PC-9 (cell line): ENCODE data around the gene CXCL12.

Source experiments
- EZH2 ChIP-seq: fragments of 200-600 bp; sonication (generic); IDR thresholded peaks from 2 replicates; pipeline ENCODE4 v1.8.0; 2017; ENCODE audit warnings: antibody characterized with exemption, low read depth
- TF ChIP-seq, protein P1 (sequence below): fragments of 200-600 bp; sonication (generic); conservative IDR thresholded peaks from 2 replicates; pipeline ENCODE4 v1.6.1; 2017; ENCODE audit warnings: mixed run types, antibody characterized with exemption, mild to moderate bottlenecking, moderate library complexity

DNA sequence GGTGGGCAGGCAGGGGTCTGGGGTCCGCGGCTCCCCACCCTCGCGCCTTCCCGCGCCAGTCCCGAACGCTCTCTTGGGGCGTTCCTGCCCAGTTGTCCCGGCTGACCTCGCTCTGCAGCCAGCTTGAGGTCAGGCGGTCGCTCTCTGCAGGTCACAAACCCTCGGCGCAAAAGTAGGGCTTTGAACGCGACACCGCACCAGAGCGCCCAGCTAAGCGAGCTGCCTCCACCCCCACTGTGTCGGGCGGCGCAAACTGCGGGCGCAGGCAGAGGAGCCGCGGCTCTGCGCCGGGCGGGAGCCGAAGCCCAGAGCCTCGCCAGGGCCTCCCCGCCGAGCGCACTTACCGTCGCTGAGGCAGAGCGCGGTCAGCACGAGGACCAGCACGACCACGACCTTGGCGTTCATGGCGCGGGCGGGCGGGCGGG, 284 bp downstream of the CXCL12 start:
- TF ChIP-seq, protein P1, sequence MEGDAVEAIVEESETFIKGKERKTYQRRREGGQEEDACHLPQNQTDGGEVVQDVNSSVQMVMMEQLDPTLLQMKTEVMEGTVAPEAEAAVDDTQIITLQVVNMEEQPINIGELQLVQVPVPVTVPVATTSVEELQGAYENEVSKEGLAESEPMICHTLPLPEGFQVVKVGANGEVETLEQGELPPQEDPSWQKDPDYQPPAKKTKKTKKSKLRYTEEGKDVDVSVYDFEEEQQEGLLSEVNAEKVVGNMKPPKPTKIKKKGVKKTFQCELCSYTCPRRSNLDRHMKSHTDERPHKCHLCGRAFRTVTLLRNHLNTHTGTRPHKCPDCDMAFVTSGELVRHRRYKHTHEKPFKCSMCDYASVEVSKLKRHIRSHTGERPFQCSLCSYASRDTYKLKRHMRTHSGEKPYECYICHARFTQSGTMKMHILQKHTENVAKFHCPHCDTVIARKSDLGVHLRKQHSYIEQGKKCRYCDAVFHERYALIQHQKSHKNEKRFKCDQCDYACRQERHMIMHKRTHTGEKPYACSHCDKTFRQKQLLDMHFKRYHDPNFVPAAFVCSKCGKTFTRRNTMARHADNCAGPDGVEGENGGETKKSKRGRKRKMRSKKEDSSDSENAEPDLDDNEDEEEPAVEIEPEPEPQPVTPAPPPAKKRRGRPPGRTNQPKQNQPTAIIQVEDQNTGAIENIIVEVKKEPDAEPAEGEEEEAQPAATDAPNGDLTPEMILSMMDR = no peak
- no peak for TF ChIP-seq EZH2
